Left hindlimb (tissue), 1 donor: ENCODE measurements around the gene HM13.

Source experiments
- DNase-seq: peaks from one replicate; pipeline ENCODE4 v3.0.0-alpha.2; 2018

HM13 gene

DNA sequence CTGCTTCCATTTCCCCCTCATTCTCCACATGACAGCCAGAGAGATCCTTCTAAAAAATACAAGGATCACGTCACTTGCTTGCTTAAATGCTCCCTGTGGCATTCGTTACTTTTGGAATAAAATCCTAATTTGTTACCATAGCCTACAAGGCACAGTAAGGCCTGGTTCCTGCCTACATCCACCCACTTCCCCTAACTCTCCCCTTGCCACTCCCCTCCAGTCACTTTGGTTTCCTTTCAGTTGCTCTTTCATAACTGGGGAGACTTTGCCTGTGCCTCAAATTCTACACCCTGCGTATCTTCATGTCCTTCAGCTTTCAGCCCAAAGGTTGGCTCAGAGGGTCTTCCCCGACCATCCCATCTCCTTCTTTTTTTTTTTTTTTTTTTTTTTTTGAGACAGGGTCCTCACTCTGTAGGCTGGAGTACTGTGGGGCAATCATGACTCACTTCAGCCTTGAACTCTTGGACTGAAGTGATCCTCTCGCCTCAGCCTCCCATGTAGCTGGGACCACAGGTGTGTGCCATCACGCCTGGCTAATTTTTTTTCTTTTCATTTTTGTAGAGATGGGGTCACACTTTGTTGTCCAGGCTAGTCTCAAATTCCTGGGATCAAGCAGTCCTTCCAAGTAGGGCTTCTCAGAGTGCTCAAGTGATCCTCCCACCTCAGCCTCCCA, 103.3 kb downstream of the HM13 start:
- no peak for DNase-seq
